Parathyroid adenoma (tissue), 2 donors: ENCODE data around the gene SLC36A4.
"Not testable (repeated sequence)": the region's sequence is repeated elsewhere in the genome, so short reads cannot be mapped to it uniquely, and the experiment has no call there.

Source experiments
- H2AFZ ChIP-seq: fragments of 300-600 bp; sonication (generic); one replicate; pipeline ENCODE4 v1.7.0; 2017; ENCODE audit warnings: antibody characterized with exemption, mild to moderate bottlenecking
- H3K27ac ChIP-seq: fragments of 300-600 bp; sonication (generic); one replicate; pipeline ENCODE4 v1.7.0; 2017
- H3K27me3 ChIP-seq: fragments of 300-600 bp; sonication (generic); one replicate; pipeline ENCODE4 v1.7.0; 2017; ENCODE audit warnings: low read length; ENCODE audit not compliant: control insufficient read depth, insufficient read depth
- H3K36me3 ChIP-seq: fragments of 300-600 bp; sonication (generic); one replicate; pipeline ENCODE4 v1.7.0; 2017; ENCODE audit warnings: low read length; ENCODE audit not compliant: control insufficient read depth, insufficient read depth
- H3K4me1 ChIP-seq: fragments of 300-600 bp; sonication (generic); one replicate; pipeline ENCODE4 v1.7.0; 2017; ENCODE audit warnings: control low read depth
- H3K4me2 ChIP-seq: fragments of 300-600 bp; sonication (generic); one replicate; pipeline ENCODE4 v1.7.0; 2017; ENCODE audit warnings: low read length
- H3K4me3 ChIP-seq: fragments of 300-600 bp; sonication (generic); one replicate; pipeline ENCODE4 v1.7.0; 2017; ENCODE audit warnings: low read depth, low read length
- H3K79me2 ChIP-seq: fragments of 300-600 bp; sonication (generic); one replicate; pipeline ENCODE4 v1.7.0; 2017; ENCODE audit warnings: control low read depth
- H3K9ac ChIP-seq: fragments of 300-600 bp; sonication (generic); one replicate; pipeline ENCODE4 v1.7.0; 2017; ENCODE audit warnings: mild to moderate bottlenecking
- H3K9me3 ChIP-seq: fragments of 300-600 bp; sonication (generic); one replicate; pipeline ENCODE4 v1.7.0; 2017; ENCODE audit warnings: low read length; ENCODE audit not compliant: control insufficient read depth
- TF ChIP-seq, protein P1 (sequence below): fragments of 300-600 bp; sonication (generic); IDR thresholded peaks from one replicate; pipeline ENCODE4 v1.7.0; 2017; ENCODE audit warnings: antibody characterized with exemption, mild to moderate bottlenecking
- donor health status: primary hyperparathyroidism.

Gene SLC36A4

DNA sequence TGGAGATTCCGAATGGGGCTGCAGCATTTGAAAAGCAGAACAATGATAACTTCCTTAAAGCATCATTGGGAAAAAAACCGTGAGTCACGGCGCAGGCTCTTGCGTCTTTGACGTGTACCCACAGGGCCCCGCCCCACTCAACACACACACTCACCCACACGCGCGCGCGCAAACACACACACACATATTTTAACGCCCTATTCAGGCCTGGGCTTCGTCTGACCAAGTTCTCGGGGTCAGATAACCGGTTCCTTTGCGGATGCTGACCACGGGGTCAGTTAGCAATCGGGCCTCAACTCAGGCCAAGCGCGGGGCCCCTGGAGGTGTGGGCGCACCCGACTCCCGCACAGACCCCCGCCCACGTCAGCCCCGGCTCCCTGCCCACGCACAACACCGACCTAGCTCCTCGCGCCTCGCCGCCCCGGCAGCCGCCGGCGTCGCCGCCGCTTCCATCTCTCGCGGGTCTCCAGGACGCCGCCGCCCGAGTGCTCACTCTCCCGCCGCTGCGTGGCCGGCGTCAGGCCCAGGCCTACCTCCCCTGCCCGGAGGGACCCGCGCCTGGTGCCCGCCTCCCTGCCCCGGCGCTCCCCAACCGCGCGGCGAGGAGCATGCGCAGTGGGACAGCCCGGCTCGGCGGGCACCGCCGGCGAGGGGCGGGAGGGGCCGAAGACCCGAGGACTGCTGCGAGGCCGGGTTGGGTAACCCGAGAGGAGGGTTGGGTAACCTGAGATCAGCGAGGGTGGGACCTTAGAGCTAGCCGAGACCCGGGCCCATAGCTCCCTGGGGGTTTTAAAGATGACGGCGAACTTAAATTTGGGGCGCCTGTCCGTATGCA lies at the start of gene SLC36A4:
TSS of gene SLC36A4 (minus strand) at position 612 of the 835 bp plus-strand sequence. CDS start at position 453, 159 bp downstream.
- peak within 1 kb of the TSS; percentile 81 for H2AFZ ChIP-seq
- no peaks in the 10 kb centered on the region for H3K36me3 ChIP-seq
- peak within 1 kb of the TSS; percentile 56 for H3K9ac ChIP-seq
- TF ChIP-seq, protein P1, sequence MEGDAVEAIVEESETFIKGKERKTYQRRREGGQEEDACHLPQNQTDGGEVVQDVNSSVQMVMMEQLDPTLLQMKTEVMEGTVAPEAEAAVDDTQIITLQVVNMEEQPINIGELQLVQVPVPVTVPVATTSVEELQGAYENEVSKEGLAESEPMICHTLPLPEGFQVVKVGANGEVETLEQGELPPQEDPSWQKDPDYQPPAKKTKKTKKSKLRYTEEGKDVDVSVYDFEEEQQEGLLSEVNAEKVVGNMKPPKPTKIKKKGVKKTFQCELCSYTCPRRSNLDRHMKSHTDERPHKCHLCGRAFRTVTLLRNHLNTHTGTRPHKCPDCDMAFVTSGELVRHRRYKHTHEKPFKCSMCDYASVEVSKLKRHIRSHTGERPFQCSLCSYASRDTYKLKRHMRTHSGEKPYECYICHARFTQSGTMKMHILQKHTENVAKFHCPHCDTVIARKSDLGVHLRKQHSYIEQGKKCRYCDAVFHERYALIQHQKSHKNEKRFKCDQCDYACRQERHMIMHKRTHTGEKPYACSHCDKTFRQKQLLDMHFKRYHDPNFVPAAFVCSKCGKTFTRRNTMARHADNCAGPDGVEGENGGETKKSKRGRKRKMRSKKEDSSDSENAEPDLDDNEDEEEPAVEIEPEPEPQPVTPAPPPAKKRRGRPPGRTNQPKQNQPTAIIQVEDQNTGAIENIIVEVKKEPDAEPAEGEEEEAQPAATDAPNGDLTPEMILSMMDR: no peak
- H3K4me3 ChIP-seq: peak within 1 kb of the TSS; percentile 79
- H3K27ac ChIP-seq: peak within 1 kb of the TSS; percentile 77
- no peaks in the 10 kb centered on the region for H3K27me3 ChIP-seq
- H3K9me3 ChIP-seq: no peaks in the 10 kb centered on the region
- H3K79me2 ChIP-seq: no peaks in the 10 kb centered on the region
- H3K4me2 ChIP-seq: peak within 1 kb of the TSS; percentile 60
- no peaks in the 10 kb centered on the region for H3K4me1 ChIP-seq

DNA sequence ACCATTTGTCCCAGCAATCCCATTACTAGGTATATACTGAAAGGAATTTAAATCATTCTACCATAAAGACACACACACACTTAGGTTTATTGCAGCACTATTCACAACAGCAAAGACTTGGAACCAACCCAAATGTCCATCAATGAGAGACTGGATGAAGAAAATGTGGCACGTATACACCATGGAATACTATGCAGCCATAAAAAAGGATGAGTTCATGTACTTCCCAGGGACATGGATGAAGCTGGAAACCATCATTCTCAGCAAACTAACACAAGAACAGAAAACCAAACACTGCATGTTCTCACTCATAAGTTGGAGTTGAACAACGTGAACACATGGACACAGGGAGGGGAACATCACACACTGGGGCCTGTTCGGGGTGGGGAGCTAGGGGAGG lies 49.0 kb upstream of the SLC36A4 start:
- not testable (repeated sequence) for H3K27me3 ChIP-seq, H3K4me1 ChIP-seq, H3K36me3 ChIP-seq, H3K79me2 ChIP-seq, H3K9me3 ChIP-seq, H3K4me3 ChIP-seq, H3K27ac ChIP-seq, H3K9ac ChIP-seq, H3K4me2 ChIP-seq, H2AFZ ChIP-seq

DNA sequence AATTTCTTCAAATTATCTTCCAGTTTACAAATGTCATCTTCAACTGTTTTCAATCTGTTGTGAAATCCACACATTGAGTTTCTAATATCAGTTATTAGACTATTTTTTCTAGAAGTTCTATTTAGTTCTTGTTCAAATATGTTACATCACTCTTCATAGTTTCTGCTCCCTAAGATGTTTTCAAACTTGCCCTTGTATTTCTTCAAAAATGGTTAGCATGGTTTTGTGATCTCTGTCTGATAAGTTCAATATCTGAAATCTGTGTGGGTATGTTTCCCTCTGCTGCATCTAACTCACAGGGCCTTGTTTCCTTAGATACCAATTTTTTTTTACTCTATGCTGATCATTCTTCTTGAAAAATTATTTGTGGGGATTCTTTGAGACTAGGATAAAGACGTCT lies 46.2 kb upstream of the SLC36A4 start:
- no peak overlapping the region for H2AFZ ChIP-seq
- H3K27me3 ChIP-seq: no peaks in the 10 kb centered on the region
- no peaks in the 10 kb centered on the region for H3K9me3 ChIP-seq
- no peaks in the 10 kb centered on the region for H3K36me3 ChIP-seq
- H3K9ac ChIP-seq: no peak overlapping the region
- no peak overlapping the region for H3K27ac ChIP-seq
- H3K4me3 ChIP-seq: no peak overlapping the region
- no peak overlapping the region for H3K4me2 ChIP-seq
- TF ChIP-seq, protein P1: no peak
- H3K79me2 ChIP-seq: no peaks in the 10 kb centered on the region
- no peaks in the 10 kb centered on the region for H3K4me1 ChIP-seq

DNA sequence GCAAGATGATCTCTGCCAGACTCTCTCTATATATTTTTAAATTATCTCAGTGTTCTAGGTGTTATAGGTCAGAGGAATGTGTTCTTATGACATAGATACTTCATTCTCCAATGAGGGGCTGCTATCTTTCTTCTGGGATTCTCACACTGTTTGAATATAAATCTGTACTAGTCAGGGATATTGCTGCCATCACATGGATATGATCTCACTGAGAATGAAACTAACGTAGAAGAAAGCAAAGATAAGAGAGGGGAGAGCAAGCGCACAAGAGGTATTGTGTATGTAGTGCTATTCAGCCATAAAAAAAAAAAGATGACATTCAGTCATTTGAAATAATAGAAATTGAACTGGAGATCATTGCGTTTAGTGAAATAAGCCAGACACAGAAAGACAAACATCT lies 42.2 kb upstream of the SLC36A4 start:
- Histone ChIP-seq H3K36me3 (no peaks in the 10 kb centered on the region), H3K27me3 (no peaks in the 10 kb centered on the region), H3K9me3 (no peaks in the 10 kb centered on the region), H3K9ac (no peak overlapping the region), H2AFZ (no peak overlapping the region), H3K4me1 (no peaks in the 10 kb centered on the region), H3K4me3 (no peak overlapping the region), H3K27ac (no peak overlapping the region), H3K79me2 (no peaks in the 10 kb centered on the region), H3K4me2 (no peak overlapping the region)
- TF ChIP-seq, protein P1: no peak

DNA sequence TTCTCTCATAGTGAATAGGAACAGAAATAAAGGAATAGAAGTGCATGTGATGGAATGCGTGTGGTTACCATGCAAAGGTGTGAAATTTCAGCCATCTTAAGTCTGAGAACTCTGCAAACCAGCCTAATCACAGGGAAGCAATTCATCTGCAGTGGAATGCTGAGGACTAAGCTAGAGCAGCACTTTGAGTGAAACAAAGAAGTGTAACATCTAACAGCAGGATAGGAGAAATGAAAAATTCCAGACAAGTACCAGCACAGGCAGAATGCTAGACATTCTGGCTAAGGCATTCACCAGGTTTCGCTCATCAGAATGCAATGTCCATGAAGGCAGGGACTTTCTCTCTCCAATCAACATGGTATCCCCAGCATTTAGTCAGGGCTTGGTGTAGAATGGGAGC lies 41.2 kb upstream of the SLC36A4 start:
- no peak overlapping the region for H3K27ac ChIP-seq
- no peaks in the 10 kb centered on the region for H3K27me3 ChIP-seq
- TF ChIP-seq, protein P1: no peak
- H2AFZ ChIP-seq: no peak overlapping the region
- H3K4me3 ChIP-seq: no peak overlapping the region
- no peak overlapping the region for H3K4me2 ChIP-seq
- H3K9me3 ChIP-seq: no peaks in the 10 kb centered on the region
- no peaks in the 10 kb centered on the region for H3K79me2 ChIP-seq
- H3K9ac ChIP-seq: no peak overlapping the region
- H3K4me1 ChIP-seq: no peaks in the 10 kb centered on the region
- no peaks in the 10 kb centered on the region for H3K36me3 ChIP-seq
